Measurements from ENCODE around the gene MAPK14. TPM values are rescaled to one million over a fixed set of nuclear protein-coding genes. Genes with fewer than 3 reads are reported as not detected.
"Not testable (repeated sequence)": the region's sequence is repeated elsewhere in the genome, so short reads cannot be mapped to it uniquely, and the experiment has no call there.

MAPK14 gene
- total and polyA plus RNA-seq, 7 donors = 30.8 to 91.1 (median 61.9) TPM

DNA sequence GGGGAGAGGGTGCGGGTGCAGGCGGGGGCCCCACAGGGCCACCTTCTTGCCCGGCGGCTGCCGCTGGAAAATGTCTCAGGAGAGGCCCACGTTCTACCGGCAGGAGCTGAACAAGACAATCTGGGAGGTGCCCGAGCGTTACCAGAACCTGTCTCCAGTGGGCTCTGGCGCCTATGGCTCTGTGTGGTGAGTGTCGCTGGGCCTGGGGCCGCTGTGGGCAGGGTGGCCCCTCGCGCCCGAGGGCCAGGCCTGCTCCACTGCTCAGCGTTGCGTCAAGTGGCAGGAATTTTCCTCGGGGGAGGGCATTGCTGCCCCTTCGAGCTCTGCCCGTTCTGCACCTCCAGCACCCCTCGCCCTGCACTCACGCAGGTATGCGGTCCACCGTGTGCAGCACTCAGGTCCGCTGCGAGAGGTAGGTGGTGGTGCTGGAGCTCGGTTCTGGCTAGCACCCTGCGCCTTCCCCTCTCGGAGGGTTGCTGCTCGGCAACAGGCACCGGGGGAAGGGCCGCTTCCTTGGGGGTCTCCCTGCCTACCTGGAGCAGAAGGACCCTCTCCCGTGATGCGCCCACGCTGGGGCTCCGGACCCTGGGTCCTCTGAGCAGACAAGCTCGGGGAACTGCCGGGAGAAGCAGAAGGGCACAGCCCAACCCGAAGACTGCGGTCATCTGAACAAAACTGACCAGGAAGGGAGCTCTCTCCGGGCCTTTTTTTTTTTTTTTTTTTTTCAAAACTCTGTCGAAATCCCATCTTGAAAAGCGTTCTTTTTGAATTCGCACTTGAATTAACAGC, 674 bp downstream of the MAPK14 start:
- intact Hi-C loops (cut with DNase I) = no loop called here
- peak; percentile 73 for DNase-seq
- Histone ChIP-seq H3K4me1 (peaks cover 0 to 45% (median 34%) of the 10 kb centered on the region in 4 donors), H3K27me3 (peaks cover 3 to 15% (median 5%) of the 10 kb centered on the region in 3 donors), H3K36me3 (no peaks in the 10 kb centered on the region), H3K27ac (peak overlapping the region; percentile 92 to 98 (median 94)), H3K9me3 (no peaks in the 10 kb centered on the region), H3K4me3 (peak overlapping the region; percentile 65 to 98 (median 90))
- TF ChIP-seq CTCF (IDR thresholded peaks at IDR 0.05) = no peak
- peak in 1 of 2 donors; percentile 11 for TF ChIP-seq POLR2A (IDR thresholded peaks at IDR 0.05)
- no peak for TF ChIP-seq EP300 (IDR thresholded peaks at IDR 0.05)
- no peak for TF ChIP-seq POLR2AphosphoS5 (IDR thresholded peaks at IDR 0.05)
- 0% methylated on average over 44 of the region's 44 CpGs for WGBS, 2 donors

GRCh38 chr6:36028877-36029324, 1.3 kb downstream of the MAPK14 start:
- peak overlapping the region; percentile 65 to 98 (median 90) for H3K4me3 ChIP-seq
- peaks cover 0 to 51% (median 40%) of the 10 kb centered on the region in 4 donors for H3K4me1 ChIP-seq
- 1% methylated on average over 13 of the region's 13 CpGs for WGBS, 2 donors
- H3K9me3 ChIP-seq = no peaks in the 10 kb centered on the region
- DNase-seq = peak; percentile 82
- peak overlapping the region; percentile 92 to 98 (median 94) for H3K27ac ChIP-seq
- TF ChIP-seq POLR2A (IDR thresholded peaks at IDR 0.05) = no peak
- no peak for TF ChIP-seq CTCF (IDR thresholded peaks at IDR 0.05)
- peak in 3 of 4 donors; percentile 28 to 67 (median 50) for TF ChIP-seq POLR2AphosphoS5 (IDR thresholded peaks at IDR 0.05)
- no peak for TF ChIP-seq EP300 (IDR thresholded peaks at IDR 0.05)
- peaks cover 3 to 8% (median 5%) of the 10 kb centered on the region in 3 donors for H3K27me3 ChIP-seq
- H3K36me3 ChIP-seq = no peaks in the 10 kb centered on the region
- intact Hi-C loops (cut with DNase I) = no loop called here

DNA sequence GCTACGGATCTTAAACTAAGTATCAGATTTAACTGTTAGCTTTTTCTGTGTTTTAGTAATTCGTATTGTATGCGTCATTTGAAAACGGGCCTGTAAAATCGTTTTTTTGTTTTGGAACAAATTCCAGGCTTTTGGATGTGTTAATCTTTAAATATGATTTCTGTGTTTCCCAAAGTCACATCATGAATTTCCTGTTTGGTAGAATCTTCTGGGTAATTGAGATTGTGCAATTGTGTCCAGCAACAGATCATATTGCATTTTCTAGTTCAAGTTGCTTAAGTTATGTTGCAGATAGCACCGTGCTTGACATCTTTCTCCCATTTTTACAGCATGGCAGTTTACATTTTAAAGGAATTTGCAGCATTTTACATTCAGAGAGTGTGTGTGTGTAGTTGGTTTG, 1.9 kb downstream of the MAPK14 start:
- Histone ChIP-seq H3K27me3 (peaks cover under 1 to 3% (median 1%) of the 10 kb centered on the region in 3 donors), H3K36me3 (no peaks in the 10 kb centered on the region), H3K4me3 (peak overlapping the region; percentile 65 to 98 (median 90)), H3K4me1 (peaks cover 0 to 53% (median 43%) of the 10 kb centered on the region in 4 donors), H3K9me3 (no peaks in the 10 kb centered on the region), H3K27ac (peak overlapping the region; percentile 92 to 98 (median 94))
- 2 to 4% methylated on average over 6 of the region's 6 CpGs for WGBS, 2 donors
- TF ChIP-seq POLR2A (IDR thresholded peaks at IDR 0.05) (no peak), POLR2AphosphoS5 (IDR thresholded peaks at IDR 0.05) (peak in 1 of 4 donors; percentile 53)
- no peak for DNase-seq
- intact Hi-C loops (cut with DNase I) = no loop called here

GRCh38 chr6:36032261-36032660, 4.7 kb downstream of the MAPK14 start:
- TF ChIP-seq EP300 (IDR thresholded peaks at IDR 0.05) = no peak
- no peak for TF ChIP-seq POLR2AphosphoS5 (IDR thresholded peaks at IDR 0.05)
- TF ChIP-seq CTCF (IDR thresholded peaks at IDR 0.05) = no peak
- TF ChIP-seq POLR2A (IDR thresholded peaks at IDR 0.05) = no peak
- Histone ChIP-seq H3K9me3 (no peaks in the 10 kb centered on the region), H3K4me3 (no peak overlapping the region), H3K36me3 (no peaks in the 10 kb centered on the region), H3K27me3 (no peaks in the 10 kb centered on the region), H3K27ac (peak overlapping the region in 2 of 4 donors; percentile 8 to 9), H3K4me1 (peaks cover 0 to 81% (median 65%) of the 10 kb centered on the region in 4 donors)
- no peak for DNase-seq
- WGBS, 2 donors = 54 to 79% methylated on average over 1 of the region's 1 CpG
- intact Hi-C loops (cut with DNase I) = no loop called here

GRCh38 chr6:36033144-36033543, 5.5 kb downstream of the MAPK14 start:
- H3K4me3 ChIP-seq; H3K9me3 ChIP-seq; H3K36me3 ChIP-seq; DNase-seq; H3K27me3 ChIP-seq; intact Hi-C loops (cut with DNase I): not testable (repeated sequence)
- WGBS, 2 donors = 92 to 93% methylated on average over 10 of the region's 10 CpGs
- Histone ChIP-seq H3K4me1 (peaks cover 0 to 90% (median 74%) of the 10 kb centered on the region in 4 donors), H3K27ac (peak overlapping the region in 2 of 4 donors; percentile 1 to 47)
